ENCODE measurements around the gene CD68.

DNA sequence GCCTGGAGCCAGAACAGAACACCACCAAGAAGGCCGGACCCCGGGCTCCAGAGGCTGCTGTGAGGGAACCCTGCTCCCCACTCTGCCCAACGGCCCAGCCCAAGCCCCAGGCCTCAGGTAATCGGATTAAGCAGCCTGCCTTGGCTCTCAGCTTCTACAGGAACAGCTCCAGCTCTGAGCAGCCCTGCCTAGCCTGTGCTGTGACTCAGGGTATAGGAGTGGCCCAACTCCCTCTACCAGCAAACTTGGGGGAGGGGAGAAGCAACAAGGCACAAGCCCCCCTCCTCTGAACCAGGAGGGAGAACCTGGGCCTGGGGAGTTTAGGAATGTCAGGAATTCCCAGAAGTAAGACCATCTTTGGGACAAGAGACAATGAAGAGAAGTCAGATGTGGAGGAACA, 11.3 kb downstream of the CD68 start:
- TF ChIP-seq POLR2A (IDR thresholded peaks at IDR 0.05; ENCODE audit: low read length), result no peak
- no peak for TF ChIP-seq GATA1 (IDR thresholded peaks at IDR 0.05; ENCODE audit: low read depth, low read length)

All from erythroblast (primary cell).